ENCODE results near the gene CHL1. TPM values are rescaled to one million over a fixed set of nuclear protein-coding genes. Genes with fewer than 3 reads are reported as not detected.

CHL1 gene
- total RNA-seq, 1 experiment from 2014 or later: not detected

DNA sequence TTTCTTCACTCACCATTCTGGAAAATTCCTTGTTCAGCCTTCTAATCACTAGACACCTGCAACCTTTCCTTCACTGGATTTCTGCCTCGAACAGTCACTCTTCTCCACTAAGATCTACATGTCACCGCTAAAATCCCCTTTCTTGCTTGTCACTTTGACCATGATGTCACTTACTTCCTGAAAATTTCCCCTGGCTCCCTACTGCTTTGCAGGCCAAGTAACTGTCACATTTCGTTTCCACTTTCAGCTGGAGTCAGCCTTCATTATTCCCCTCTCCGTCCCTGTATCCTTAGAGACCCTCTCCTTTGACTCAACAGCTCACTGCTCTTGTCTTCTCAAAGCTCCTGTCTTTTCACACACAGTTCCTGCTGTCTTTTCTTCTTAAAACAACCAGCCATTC lies 15.9 kb downstream of the CHL1 start:
- no peak overlapping the region for H3K27ac ChIP-seq (ENCODE audit: low read depth, low read length, poor library complexity, severe bottlenecking)
- BruUV-seq (replicated peaks): no TSS peak
- TF ChIP-seq, protein P1, sequence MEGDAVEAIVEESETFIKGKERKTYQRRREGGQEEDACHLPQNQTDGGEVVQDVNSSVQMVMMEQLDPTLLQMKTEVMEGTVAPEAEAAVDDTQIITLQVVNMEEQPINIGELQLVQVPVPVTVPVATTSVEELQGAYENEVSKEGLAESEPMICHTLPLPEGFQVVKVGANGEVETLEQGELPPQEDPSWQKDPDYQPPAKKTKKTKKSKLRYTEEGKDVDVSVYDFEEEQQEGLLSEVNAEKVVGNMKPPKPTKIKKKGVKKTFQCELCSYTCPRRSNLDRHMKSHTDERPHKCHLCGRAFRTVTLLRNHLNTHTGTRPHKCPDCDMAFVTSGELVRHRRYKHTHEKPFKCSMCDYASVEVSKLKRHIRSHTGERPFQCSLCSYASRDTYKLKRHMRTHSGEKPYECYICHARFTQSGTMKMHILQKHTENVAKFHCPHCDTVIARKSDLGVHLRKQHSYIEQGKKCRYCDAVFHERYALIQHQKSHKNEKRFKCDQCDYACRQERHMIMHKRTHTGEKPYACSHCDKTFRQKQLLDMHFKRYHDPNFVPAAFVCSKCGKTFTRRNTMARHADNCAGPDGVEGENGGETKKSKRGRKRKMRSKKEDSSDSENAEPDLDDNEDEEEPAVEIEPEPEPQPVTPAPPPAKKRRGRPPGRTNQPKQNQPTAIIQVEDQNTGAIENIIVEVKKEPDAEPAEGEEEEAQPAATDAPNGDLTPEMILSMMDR (conservative IDR thresholded peaks at IDR 0.05; ENCODE audit: low read depth, low read length): no peak
- no peak for TF ChIP-seq EZH2 (IDR thresholded peaks at IDR 0.05; ENCODE audit: borderline replicate concordance, low read depth, low read length, poor library complexity, severe bottlenecking)
- no peaks in the 10 kb centered on the region for H3K9me3 ChIP-seq (ENCODE audit: low read depth, low read length, poor library complexity, severe bottlenecking)
- H3K4me3 ChIP-seq (ENCODE audit: low read depth, low read length, poor library complexity, severe bottlenecking): no peak overlapping the region
- no peak for DNase-seq (ENCODE audit: low spot score)
- no peaks in the 10 kb centered on the region for H3K36me3 ChIP-seq (ENCODE audit: insufficient read depth, low read length, poor library complexity, severe bottlenecking)
- no peaks in the 10 kb centered on the region for H3K27me3 ChIP-seq (replicated peaks; ENCODE audit: insufficient read depth, low read depth, low read length, poor library complexity)
- POLR2A ChIA-PET (ENCODE audit: low non-redundant PET): no interaction called here
- CTCF ChIA-PET: no interaction called here
- intact Hi-C loops (cut with micrococcal nuclease; ENCODE audit: unreplicated experiment): no loop called here
- no peaks in the 10 kb centered on the region for H3K4me1 ChIP-seq (ENCODE audit: insufficient read depth, low read length, poor library complexity, severe bottlenecking)

DNA sequence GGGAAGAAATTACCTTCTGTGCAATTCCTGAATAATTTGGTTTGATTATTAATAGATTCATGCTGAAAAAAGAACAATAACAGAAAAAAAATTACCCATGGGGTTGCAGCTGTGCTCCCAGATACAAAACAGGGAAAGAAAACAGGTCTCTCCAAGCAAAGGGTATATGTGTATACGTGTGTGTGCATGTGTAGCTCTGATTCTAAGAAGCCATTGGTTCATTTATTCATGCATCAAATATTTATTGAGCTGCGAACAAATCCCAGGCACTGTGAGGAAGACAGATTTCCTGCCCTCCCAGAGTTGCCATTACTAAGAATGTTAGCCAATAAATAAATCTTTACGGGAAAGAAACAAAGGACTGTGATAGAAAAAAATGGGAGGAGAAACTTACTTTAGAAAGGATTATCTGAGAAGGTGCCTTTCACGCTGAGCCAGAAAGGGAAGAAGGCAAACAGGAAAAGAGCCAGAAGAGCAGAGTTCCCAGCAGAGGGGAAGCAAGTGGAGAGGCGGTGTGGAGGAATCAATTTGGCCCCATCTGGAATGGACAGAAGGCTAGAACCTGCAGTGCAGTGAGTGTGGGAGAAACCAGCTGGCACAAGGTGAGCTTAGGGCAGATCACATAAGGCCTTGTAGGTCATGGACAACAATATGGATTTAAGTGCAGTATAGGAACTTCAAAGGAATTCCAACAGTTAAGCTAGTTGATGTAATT lies 20.7 kb downstream of the CHL1 start:
- CTCF ChIA-PET: no interaction called here
- no peaks in the 10 kb centered on the region for H3K36me3 ChIP-seq (ENCODE audit: insufficient read depth, low read length, poor library complexity, severe bottlenecking)
- intact Hi-C loops (cut with micrococcal nuclease; ENCODE audit: unreplicated experiment): no loop called here
- no peaks in the 10 kb centered on the region for H3K27me3 ChIP-seq (replicated peaks; ENCODE audit: insufficient read depth, low read depth, low read length, poor library complexity)
- BruUV-seq (replicated peaks): no TSS peak
- POLR2A ChIA-PET (ENCODE audit: low non-redundant PET): no interaction called here
- H3K4me3 ChIP-seq (ENCODE audit: low read depth, low read length, poor library complexity, severe bottlenecking): no peak overlapping the region
- H3K9me3 ChIP-seq (ENCODE audit: low read depth, low read length, poor library complexity, severe bottlenecking): no peaks in the 10 kb centered on the region
- DNase-seq (ENCODE audit: low spot score): no peak
- no peak for TF ChIP-seq EZH2 (IDR thresholded peaks at IDR 0.05; ENCODE audit: borderline replicate concordance, low read depth, low read length, poor library complexity, severe bottlenecking)
- TF ChIP-seq, protein P1 (conservative IDR thresholded peaks at IDR 0.05; ENCODE audit: low read depth, low read length): no peak
- H3K27ac ChIP-seq (ENCODE audit: low read depth, low read length, poor library complexity, severe bottlenecking): no peak overlapping the region
- H3K4me1 ChIP-seq (ENCODE audit: insufficient read depth, low read length, poor library complexity, severe bottlenecking): no peaks in the 10 kb centered on the region

GRCh38 chr3:217948-218347 lies 21.4 kb downstream of the CHL1 start:
- H3K4me3 ChIP-seq (ENCODE audit: low read depth, low read length, poor library complexity, severe bottlenecking): no peak overlapping the region
- no peak for TF ChIP-seq EZH2 (IDR thresholded peaks at IDR 0.05; ENCODE audit: borderline replicate concordance, low read depth, low read length, poor library complexity, severe bottlenecking)
- TF ChIP-seq, protein P1 (conservative IDR thresholded peaks at IDR 0.05; ENCODE audit: low read depth, low read length): no peak
- intact Hi-C loops (cut with micrococcal nuclease; ENCODE audit: unreplicated experiment): no loop called here
- no peaks in the 10 kb centered on the region for H3K9me3 ChIP-seq (ENCODE audit: low read depth, low read length, poor library complexity, severe bottlenecking)
- DNase-seq (ENCODE audit: low spot score): no peak
- CTCF ChIA-PET: no interaction called here
- POLR2A ChIA-PET (ENCODE audit: low non-redundant PET): no interaction called here
- H3K27me3 ChIP-seq (replicated peaks; ENCODE audit: insufficient read depth, low read depth, low read length, poor library complexity): no peaks in the 10 kb centered on the region
- H3K36me3 ChIP-seq (ENCODE audit: insufficient read depth, low read length, poor library complexity, severe bottlenecking): no peaks in the 10 kb centered on the region
- BruUV-seq (replicated peaks): no TSS peak
- no peak overlapping the region for H3K27ac ChIP-seq (ENCODE audit: low read depth, low read length, poor library complexity, severe bottlenecking)
- H3K4me1 ChIP-seq (ENCODE audit: insufficient read depth, low read length, poor library complexity, severe bottlenecking): no peaks in the 10 kb centered on the region
